Endothelial cell (in vitro differentiated cells): Measurements from ENCODE around the gene GPLD1. TPM values are rescaled to one million over a fixed set of nuclear protein-coding genes. Genes with fewer than 3 reads are reported as not detected.

Experiments used
- DNase-seq: peaks from one replicate; pipeline ENCODE4 v3.0.0; 2021; ENCODE audit warnings: low spot score
- H3K27ac Mint-ChIP-seq: one replicate; pipeline ENCODE4 v1.8.0; 2021; ENCODE audit warnings: mixed read lengths, inconsistent platforms; ENCODE audit not compliant: unreplicated experiment
- H3K27me3 Mint-ChIP-seq: one replicate; pipeline ENCODE4 v1.8.0; 2021; ENCODE audit warnings: mild to moderate bottlenecking, moderate library complexity, mixed read lengths, inconsistent platforms; ENCODE audit not compliant: unreplicated experiment
- H3K36me3 Mint-ChIP-seq: one replicate; pipeline ENCODE4 v1.8.0; 2021; ENCODE audit warnings: mild to moderate bottlenecking, low read depth, mixed read lengths, inconsistent platforms; ENCODE audit not compliant: unreplicated experiment
- H3K4me1 Mint-ChIP-seq: one replicate; pipeline ENCODE4 v1.8.0; 2021; ENCODE audit warnings: mild to moderate bottlenecking, mixed read lengths, inconsistent platforms; ENCODE audit not compliant: unreplicated experiment
- H3K4me3 Mint-ChIP-seq: one replicate; pipeline ENCODE4 v1.8.0; 2021; ENCODE audit warnings: mild to moderate bottlenecking, mixed read lengths, inconsistent platforms; ENCODE audit not compliant: unreplicated experiment
- H3K9me3 Mint-ChIP-seq: one replicate; pipeline ENCODE4 v1.8.0; 2021; ENCODE audit warnings: mixed read lengths, inconsistent platforms; ENCODE audit not compliant: unreplicated experiment
- CTCF ChIP-seq: fragments of 200-600 bp; sonication (generic); IDR thresholded peaks from one replicate; pipeline ENCODE4 v1.5.0; 2021; ENCODE audit warnings: antibody characterized with exemption; ENCODE audit not compliant: unreplicated experiment
- total RNA-seq: library from RNA; stranded (reverse); fragmentation: NEBNext Ultra II Directional; extraction: Animal tissue kit (Norgen Biotek cat#: 25700); gene quantifications from one replicate; pipeline ENCODE4 v1.2.1, GENCODE V29; 2021; ENCODE audit not compliant: unreplicated experiment

GPLD1 gene
- total RNA-seq, 1 donor from 2014 or later = 1.2 TPM

GRCh38 chr6:24451581-24452388, 37.6 kb downstream of the GPLD1 start:
- TF ChIP-seq CTCF = no peak
- H3K4me3 Mint-ChIP-seq = no peak overlapping the region
- H3K27ac Mint-ChIP-seq = no peak overlapping the region
- H3K27me3 Mint-ChIP-seq = peaks cover 2% of the 10 kb centered on the region
- no peaks in the 10 kb centered on the region for H3K36me3 Mint-ChIP-seq
- H3K9me3 Mint-ChIP-seq = no peaks in the 10 kb centered on the region
- DNase-seq = no peak
- peaks cover 18% of the 10 kb centered on the region for H3K4me1 Mint-ChIP-seq

GRCh38 chr6:24448828-24449525, 40.4 kb downstream of the GPLD1 start:
- Mint-ChIP-seq H3K4me3 (no peak overlapping the region), H3K27me3 (peaks cover 2% of the 10 kb centered on the region), H3K27ac (no peak overlapping the region), H3K9me3 (no peaks in the 10 kb centered on the region), H3K36me3 (no peaks in the 10 kb centered on the region), H3K4me1 (peaks cover 11% of the 10 kb centered on the region)
- no peak for DNase-seq
- TF ChIP-seq CTCF = no peak

- peaks cover 2% of the 10 kb centered on the region for H3K27me3 Mint-ChIP-seq
- H3K36me3 Mint-ChIP-seq = no peaks in the 10 kb centered on the region
- TF ChIP-seq CTCF = no peak
- H3K27ac Mint-ChIP-seq = no peak overlapping the region
- H3K4me1 Mint-ChIP-seq = peaks cover 11% of the 10 kb centered on the region
- H3K9me3 Mint-ChIP-seq = no peaks in the 10 kb centered on the region
- no peak overlapping the region for H3K4me3 Mint-ChIP-seq
- DNase-seq = no peak
Measured at GRCh38 chr6:24448396-24448795, 41.0 kb downstream of the GPLD1 start.

GRCh38 chr6:24446670-24447069, 42.7 kb downstream of the GPLD1 start:
- no peak overlapping the region for H3K27ac Mint-ChIP-seq
- no peak overlapping the region for H3K4me3 Mint-ChIP-seq
- H3K9me3 Mint-ChIP-seq = no peaks in the 10 kb centered on the region

More at GRCh38 chr6:24446670-24447069, 42.7 kb downstream of the GPLD1 start:
- TF ChIP-seq CTCF = no peak
- Mint-ChIP-seq H3K4me1 (peaks cover 6% of the 10 kb centered on the region), H3K27me3 (peaks cover 2% of the 10 kb centered on the region), H3K36me3 (no peaks in the 10 kb centered on the region)
- DNase-seq = no peak
